HEK293 (cell line): ENCODE measurements around the gene PLEKHH2.

Experiments used
- CTCF ChIA-PET: fragments of 350-600 bp; formaldehyde crosslinking; extraction: SDS; loops from one replicate; lab custom pipeline; 2021; ENCODE audit warnings: antibody characterized with exemption; lab: Yijun Ruan, JAX
- POLR2A ChIA-PET: fragments of 300-600 bp; formaldehyde crosslinking; extraction: SDS; loops from one replicate; lab custom pipeline; 2020; ENCODE audit warnings: antibody characterized with exemption, inconsistent platforms; lab: Yijun Ruan, JAX
- H3K27ac ChIP-seq: fragments of 200-500 bp; sonication (Bioruptor generic); 2 replicates; pipeline ENCODE4 v1.5.1; 2014; ENCODE audit warnings: low read depth, low read length, control low read depth, inconsistent platforms; ENCODE audit errors: extremely low read depth
- H3K36me3 ChIP-seq, 2 experiments: fragments of 200-500 bp in 1 of 2; sonication (Bioruptor generic) in 1 of 2; 1 replicate in 1 of 2; 2 replicates in 1 of 2; pipeline ENCODE4 v1.5.1; 2014 to 2017; ENCODE audit warnings: inconsistent platforms in 2 of 2, low read length in 2 of 2; ENCODE audit not compliant: control insufficient read depth in 2 of 2, insufficient read depth in 1 of 2
- H3K4me1 ChIP-seq: fragments of 200-500 bp; sonication (Bioruptor generic); 2 replicates; pipeline ENCODE4 v1.5.1; 2014; ENCODE audit warnings: mild to moderate bottlenecking, low read length, inconsistent platforms; ENCODE audit not compliant: control insufficient read depth, insufficient read depth
- H3K4me3 ChIP-seq: 2 replicates; pipeline ENCODE4 v1.5.1; 2011; ENCODE audit warnings: low read depth, mild to moderate bottlenecking, control low read depth, low read length, moderate library complexity
- H3K9me3 ChIP-seq: fragments of 200-500 bp; sonication (Bioruptor generic); 2 replicates; pipeline ENCODE4 v1.5.1; 2014; ENCODE audit warnings: low read depth, low read length, inconsistent platforms; ENCODE audit not compliant: control insufficient read depth, insufficient read depth
- GLIS1 ChIP-seq: fragments of 450-650 bp; formaldehyde crosslinking; IDR thresholded peaks from 2 replicates; pipeline ENCODE4 v1.5.1; 2016; ENCODE audit warnings: missing biosample characterization, missing genetic modification characterization
- HOXA7 ChIP-seq: sonication (generic); formaldehyde crosslinking; IDR thresholded peaks from 2 replicates; pipeline ENCODE4 v1.8.1; 2022; ENCODE audit warnings: missing genetic modification reagents, borderline replicate concordance
- HOXC10 ChIP-seq: sonication (generic); formaldehyde crosslinking; IDR thresholded peaks from 2 replicates; pipeline ENCODE4 v1.8.1; 2023; ENCODE audit warnings: mild to moderate bottlenecking, missing genetic modification reagents
- KLF8 ChIP-seq: fragments of 450-650 bp; formaldehyde crosslinking; IDR thresholded peaks from 2 replicates; pipeline ENCODE4 v1.5.1; 2016; ENCODE audit warnings: missing biosample characterization, missing genetic modification characterization
- MZF1 ChIP-seq: fragments of 450-650 bp; formaldehyde crosslinking; IDR thresholded peaks from 2 replicates; pipeline ENCODE4 v1.5.1; 2017; ENCODE audit warnings: missing biosample characterization, missing genetic modification characterization, borderline replicate concordance
- TCF7L2 ChIP-seq: IDR thresholded peaks from 2 replicates; pipeline ENCODE4 v1.6.1; 2011; ENCODE audit warnings: low read depth, mild to moderate bottlenecking, inconsistent platforms, low read length, moderate library complexity, borderline replicate concordance
- ZBTB17 ChIP-seq: fragments of 450-650 bp; formaldehyde crosslinking; IDR thresholded peaks from 2 replicates; pipeline ENCODE4 v1.5.1; 2016; ENCODE audit warnings: missing biosample characterization, missing genetic modification characterization
- ZFP37 ChIP-seq: fragments of 450-650 bp; formaldehyde crosslinking; IDR thresholded peaks from 2 replicates; pipeline ENCODE4 v1.5.1; 2016; ENCODE audit warnings: missing biosample characterization, missing genetic modification characterization
- ZFP41 ChIP-seq: fragments of 450-650 bp; formaldehyde crosslinking; IDR thresholded peaks from 2 replicates; pipeline ENCODE4 v1.5.1; 2016; ENCODE audit warnings: missing biosample characterization, missing genetic modification characterization, borderline replicate concordance
- ZNF10 ChIP-seq: fragments of 450-650 bp; formaldehyde crosslinking; IDR thresholded peaks from 2 replicates; pipeline ENCODE4 v1.5.1; 2017; ENCODE audit warnings: missing biosample characterization, missing genetic modification characterization
- ZNF146 ChIP-seq: fragments of 450-650 bp; formaldehyde crosslinking; IDR thresholded peaks from 2 replicates; pipeline ENCODE4 v1.5.1; 2016; ENCODE audit warnings: missing biosample characterization, missing genetic modification characterization
- ZNF174 ChIP-seq: fragments of 450-650 bp; formaldehyde crosslinking; IDR thresholded peaks from 2 replicates; pipeline ENCODE4 v1.5.0; 2017; ENCODE audit warnings: missing biosample characterization, mild to moderate bottlenecking, missing genetic modification characterization
- ZNF23 ChIP-seq: fragments of 450-650 bp; formaldehyde crosslinking; IDR thresholded peaks from 2 replicates; pipeline ENCODE4 v1.5.1; 2016; ENCODE audit warnings: missing biosample characterization, missing genetic modification characterization, borderline replicate concordance
- ZNF239 ChIP-seq: fragments of 450-650 bp; formaldehyde crosslinking; IDR thresholded peaks from 2 replicates; pipeline ENCODE4 v1.5.1; 2016; ENCODE audit warnings: missing biosample characterization, missing genetic modification characterization
- ZNF24 ChIP-seq: fragments of 450-650 bp; formaldehyde crosslinking; IDR thresholded peaks from 2 replicates; pipeline ENCODE4 v1.5.1; 2016; ENCODE audit warnings: missing biosample characterization, missing genetic modification characterization
- ZNF311 ChIP-seq: fragments of 450-650 bp; formaldehyde crosslinking; IDR thresholded peaks from 2 replicates; pipeline ENCODE4 v1.5.1; 2017; ENCODE audit warnings: missing biosample characterization, missing genetic modification characterization, borderline replicate concordance
- ZNF391 ChIP-seq: fragments of 450-650 bp; formaldehyde crosslinking; IDR thresholded peaks from 2 replicates; pipeline ENCODE4 v1.5.1; 2016; ENCODE audit warnings: low read depth, missing biosample characterization, missing genetic modification characterization, borderline replicate concordance
- ZNF394 ChIP-seq: fragments of 450-650 bp; formaldehyde crosslinking; IDR thresholded peaks from 2 replicates; pipeline ENCODE4 v1.5.1; 2016; ENCODE audit warnings: missing biosample characterization, missing genetic modification characterization, mild to moderate bottlenecking, moderate library complexity, borderline replicate concordance
- ZNF529 ChIP-seq: fragments of 450-650 bp; formaldehyde crosslinking; IDR thresholded peaks from 2 replicates; pipeline ENCODE4 v1.5.1; 2017; ENCODE audit warnings: missing genetic modification characterization, missing biosample characterization; ENCODE audit not compliant: insufficient replicate concordance
- ZNF585B ChIP-seq: fragments of 450-650 bp; formaldehyde crosslinking; IDR thresholded peaks from 2 replicates; pipeline ENCODE4 v1.5.1; 2016; ENCODE audit warnings: missing biosample characterization, missing genetic modification characterization
- ZNF600 ChIP-seq: fragments of 450-650 bp; formaldehyde crosslinking; IDR thresholded peaks from 2 replicates; pipeline ENCODE4 v1.5.1; 2016; ENCODE audit warnings: missing biosample characterization, missing genetic modification characterization
- ZNF707 ChIP-seq: fragments of 450-650 bp; formaldehyde crosslinking; IDR thresholded peaks from 2 replicates; pipeline ENCODE4 v1.5.1; 2016; ENCODE audit warnings: missing biosample characterization, missing genetic modification characterization
- ZNF785 ChIP-seq: fragments of 450-650 bp; formaldehyde crosslinking; IDR thresholded peaks from 2 replicates; pipeline ENCODE4 v1.5.1; 2016; ENCODE audit warnings: missing biosample characterization, missing genetic modification characterization
- ZSCAN16 ChIP-seq: fragments of 450-650 bp; formaldehyde crosslinking; IDR thresholded peaks from 2 replicates; pipeline ENCODE4 v1.5.1; 2016; ENCODE audit warnings: missing biosample characterization, missing genetic modification characterization
- TF ChIP-seq, protein P1 (sequence below): fragments of 450-650 bp; formaldehyde crosslinking; optimal IDR thresholded peaks from 2 replicates; pipeline ENCODE3; 2016; ENCODE audit warnings: missing biosample characterization, mild to moderate bottlenecking, missing genetic modification characterization
- TF ChIP-seq, protein P2 (sequence below): fragments of 450-650 bp; formaldehyde crosslinking; IDR thresholded peaks from 2 replicates; pipeline ENCODE4 v1.5.1; 2016; ENCODE audit warnings: missing biosample characterization, missing genetic modification characterization, borderline replicate concordance
- TF ChIP-seq, protein P3 (sequence below): fragments of 450-650 bp; formaldehyde crosslinking; IDR thresholded peaks from 2 replicates; pipeline ENCODE4 v1.5.1; 2016; ENCODE audit warnings: missing biosample characterization, missing genetic modification characterization

PLEKHH2 gene

DNA sequence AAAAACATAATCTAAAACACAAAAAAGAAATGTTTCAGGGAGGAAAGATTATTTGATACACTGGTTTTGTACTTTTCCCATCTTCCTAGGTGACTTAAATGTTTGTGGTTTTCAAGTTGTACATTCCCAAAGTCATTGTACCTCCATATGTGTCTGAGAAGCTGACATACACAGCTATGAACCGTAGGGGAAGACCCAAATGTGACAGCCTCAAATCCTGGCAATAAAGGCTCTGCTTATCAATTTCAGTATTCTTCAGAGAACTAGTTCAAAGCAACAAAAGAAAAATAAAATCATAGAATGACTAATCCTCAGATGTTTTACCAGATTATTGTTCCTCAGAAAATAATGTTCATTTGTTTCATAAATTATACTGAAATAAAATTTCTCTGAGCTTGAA is 139.3 kb downstream of the PLEKHH2 start:
- no peak overlapping the region for H3K4me3 ChIP-seq
- TF ChIP-seq, protein P1, sequence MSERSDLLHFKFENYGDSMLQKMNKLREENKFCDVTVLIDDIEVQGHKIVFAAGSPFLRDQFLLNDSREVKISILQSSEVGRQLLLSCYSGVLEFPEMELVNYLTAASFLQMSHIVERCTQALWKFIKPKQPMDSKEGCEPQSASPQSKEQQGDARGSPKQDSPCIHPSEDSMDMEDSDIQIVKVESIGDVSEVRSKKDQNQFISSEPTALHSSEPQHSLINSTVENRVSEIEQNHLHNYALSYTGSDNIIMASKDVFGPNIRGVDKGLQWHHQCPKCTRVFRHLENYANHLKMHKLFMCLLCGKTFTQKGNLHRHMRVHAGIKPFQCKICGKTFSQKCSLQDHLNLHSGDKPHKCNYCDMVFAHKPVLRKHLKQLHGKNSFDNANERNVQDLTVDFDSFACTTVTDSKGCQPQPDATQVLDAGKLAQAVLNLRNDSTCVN (tag by site-specific recombination) = no peak
- no peak for TF ChIP-seq ZNF707 (tag by site-specific recombination)
- TF ChIP-seq ZNF10 = no peak
- no peak for TF ChIP-seq ZNF146 (tag by site-specific recombination)
- TF ChIP-seq ZNF600 (tag by site-specific recombination) = no peak
- no peak for TF ChIP-seq ZNF174 (tag by site-specific recombination)
- no peak for TF ChIP-seq ZSCAN16 (tag by site-specific recombination)
- no peak for TF ChIP-seq ZNF391 (tag by site-specific recombination)
- no peak for TF ChIP-seq ZFP37
- TF ChIP-seq ZNF785 = no peak
- TF ChIP-seq ZNF24 (tag by site-specific recombination) = no peak
- TF ChIP-seq ZNF239 (tag by site-specific recombination) = no peak
- no peak for TF ChIP-seq ZNF23
- peaks cover 0 to 17% of the 10 kb centered on the region in 2 experiments; a peak in 2 of 3 replicates for H3K36me3 ChIP-seq
- ChIA-PET CTCF (no interaction called here), POLR2A (no interaction called here)
- no peaks in the 10 kb centered on the region for H3K4me1 ChIP-seq
- no peaks in the 10 kb centered on the region for H3K9me3 ChIP-seq
- H3K27ac ChIP-seq = no peak overlapping the region

DNA sequence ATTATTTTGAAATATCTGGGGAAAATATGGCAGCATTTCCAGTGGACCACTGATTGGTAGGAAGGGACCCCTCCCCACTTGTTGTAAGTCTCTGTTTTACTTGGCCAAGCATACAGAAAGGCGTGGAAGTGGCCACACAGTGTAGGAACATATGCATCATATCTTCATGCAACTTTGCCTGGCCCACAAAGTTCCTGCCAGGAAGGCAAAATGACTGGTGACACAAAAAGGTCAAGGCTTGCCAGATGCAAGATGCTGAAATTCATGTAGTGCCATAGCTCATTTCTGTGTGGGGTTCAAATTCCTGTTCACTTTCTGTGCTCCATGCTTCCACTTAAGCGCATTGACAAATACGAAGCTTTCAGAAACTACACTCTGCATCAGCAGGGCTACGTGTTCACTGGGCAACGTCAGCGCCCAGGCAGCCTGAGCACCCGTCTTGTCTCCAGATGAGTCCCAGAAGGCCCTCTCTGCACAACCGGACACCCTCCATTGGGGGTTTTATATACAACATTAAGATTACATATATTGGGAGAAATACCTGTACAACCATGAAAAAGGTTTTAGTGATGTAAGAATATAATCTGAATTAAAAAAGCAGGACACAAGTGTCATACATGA is 140.4 kb downstream of the PLEKHH2 start:
- peaks cover 0 to 17% of the 10 kb centered on the region in 2 experiments; a peak in 2 of 3 replicates for H3K36me3 ChIP-seq
- no peak overlapping the region for H3K4me3 ChIP-seq
- no peak overlapping the region for H3K27ac ChIP-seq
- CTCF ChIA-PET = no interaction called here
- TF ChIP-seq ZNF311 (tag by site-specific recombination) (no peak), ZNF529 (tag by site-specific recombination) (no peak), ZNF585B (no peak), HOXC10 (CRISPR knock-in tag) (no peak), KLF8 (tag by site-specific recombination) (no peak), GLIS1 (tag by site-specific recombination) (no peak), ZBTB17 (tag by site-specific recombination) (no peak), MZF1 (tag by site-specific recombination) (no peak), HOXA7 (CRISPR knock-in tag) (no peak), ZNF394 (no peak), ZFP41 (tag by site-specific recombination) (no peak), TCF7L2 (no peak)
- TF ChIP-seq, protein P2, sequence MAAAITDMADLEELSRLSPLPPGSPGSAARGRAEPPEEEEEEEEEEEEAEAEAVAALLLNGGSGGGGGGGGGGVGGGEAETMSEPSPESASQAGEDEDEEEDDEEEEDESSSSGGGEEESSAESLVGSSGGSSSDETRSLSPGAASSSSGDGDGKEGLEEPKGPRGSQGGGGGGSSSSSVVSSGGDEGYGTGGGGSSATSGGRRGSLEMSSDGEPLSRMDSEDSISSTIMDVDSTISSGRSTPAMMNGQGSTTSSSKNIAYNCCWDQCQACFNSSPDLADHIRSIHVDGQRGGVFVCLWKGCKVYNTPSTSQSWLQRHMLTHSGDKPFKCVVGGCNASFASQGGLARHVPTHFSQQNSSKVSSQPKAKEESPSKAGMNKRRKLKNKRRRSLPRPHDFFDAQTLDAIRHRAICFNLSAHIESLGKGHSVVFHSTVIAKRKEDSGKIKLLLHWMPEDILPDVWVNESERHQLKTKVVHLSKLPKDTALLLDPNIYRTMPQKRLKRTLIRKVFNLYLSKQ (tag by site-specific recombination) = no peak
- TF ChIP-seq, protein P3, sequence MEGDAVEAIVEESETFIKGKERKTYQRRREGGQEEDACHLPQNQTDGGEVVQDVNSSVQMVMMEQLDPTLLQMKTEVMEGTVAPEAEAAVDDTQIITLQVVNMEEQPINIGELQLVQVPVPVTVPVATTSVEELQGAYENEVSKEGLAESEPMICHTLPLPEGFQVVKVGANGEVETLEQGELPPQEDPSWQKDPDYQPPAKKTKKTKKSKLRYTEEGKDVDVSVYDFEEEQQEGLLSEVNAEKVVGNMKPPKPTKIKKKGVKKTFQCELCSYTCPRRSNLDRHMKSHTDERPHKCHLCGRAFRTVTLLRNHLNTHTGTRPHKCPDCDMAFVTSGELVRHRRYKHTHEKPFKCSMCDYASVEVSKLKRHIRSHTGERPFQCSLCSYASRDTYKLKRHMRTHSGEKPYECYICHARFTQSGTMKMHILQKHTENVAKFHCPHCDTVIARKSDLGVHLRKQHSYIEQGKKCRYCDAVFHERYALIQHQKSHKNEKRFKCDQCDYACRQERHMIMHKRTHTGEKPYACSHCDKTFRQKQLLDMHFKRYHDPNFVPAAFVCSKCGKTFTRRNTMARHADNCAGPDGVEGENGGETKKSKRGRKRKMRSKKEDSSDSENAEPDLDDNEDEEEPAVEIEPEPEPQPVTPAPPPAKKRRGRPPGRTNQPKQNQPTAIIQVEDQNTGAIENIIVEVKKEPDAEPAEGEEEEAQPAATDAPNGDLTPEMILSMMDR (tag by site-specific recombination) = no peak
- TF ChIP-seq, all 188 proteins: peak for 0
- POLR2A ChIA-PET = no interaction called here
- Histone ChIP-seq H3K4me1 (no peaks in the 10 kb centered on the region), H3K9me3 (no peaks in the 10 kb centered on the region)
